NCI-H2227 treated with DMSO at 0.1 percent for 48 hours (cell line): ENCODE measurements around the gene ASCC3.
"Not testable (repeated sequence)": the region's sequence is repeated elsewhere in the genome, so short reads cannot be mapped to it uniquely, and the experiment has no call there.

Experiments used
- DNase-seq: peaks from one replicate; lab custom pipeline; 2025; lab: John Stamatoyannopoulos, UW

The ASCC3 gene

DNA sequence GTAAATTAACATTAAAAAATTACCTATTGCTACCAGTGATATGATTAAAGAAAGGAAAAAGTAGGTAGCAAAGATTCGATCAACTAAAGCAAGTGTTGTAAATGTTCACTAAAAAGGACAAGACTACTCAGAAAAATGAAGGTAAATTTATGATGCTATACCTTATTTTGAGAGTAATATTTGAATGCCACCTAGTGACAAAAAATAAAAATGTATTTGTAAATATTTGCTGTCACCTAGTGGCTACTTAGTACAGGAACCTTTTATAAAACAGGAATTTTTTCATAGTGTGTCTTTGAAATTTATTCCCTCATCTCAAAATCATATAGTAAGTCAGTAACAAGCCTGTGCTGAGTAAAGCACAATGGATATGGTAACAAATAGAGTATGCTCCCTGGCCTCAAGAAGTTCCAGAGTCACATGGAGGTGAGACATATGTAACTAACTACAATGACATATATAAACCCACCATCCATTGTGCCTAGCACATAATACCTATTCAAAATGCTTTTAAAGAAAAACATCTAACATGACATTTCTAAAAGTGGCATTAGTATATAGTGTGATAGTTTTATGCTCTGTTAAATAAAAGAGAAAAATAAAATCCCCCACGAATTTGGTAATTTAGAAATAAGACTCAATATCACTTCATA, 223.3 kb downstream of the ASCC3 start:
- peak; percentile 49 for DNase-seq

- not testable (repeated sequence) for DNase-seq
These were observed 240.0 kb downstream of the ASCC3 start for GRCh38 chr6:100641147-100641546.

DNA sequence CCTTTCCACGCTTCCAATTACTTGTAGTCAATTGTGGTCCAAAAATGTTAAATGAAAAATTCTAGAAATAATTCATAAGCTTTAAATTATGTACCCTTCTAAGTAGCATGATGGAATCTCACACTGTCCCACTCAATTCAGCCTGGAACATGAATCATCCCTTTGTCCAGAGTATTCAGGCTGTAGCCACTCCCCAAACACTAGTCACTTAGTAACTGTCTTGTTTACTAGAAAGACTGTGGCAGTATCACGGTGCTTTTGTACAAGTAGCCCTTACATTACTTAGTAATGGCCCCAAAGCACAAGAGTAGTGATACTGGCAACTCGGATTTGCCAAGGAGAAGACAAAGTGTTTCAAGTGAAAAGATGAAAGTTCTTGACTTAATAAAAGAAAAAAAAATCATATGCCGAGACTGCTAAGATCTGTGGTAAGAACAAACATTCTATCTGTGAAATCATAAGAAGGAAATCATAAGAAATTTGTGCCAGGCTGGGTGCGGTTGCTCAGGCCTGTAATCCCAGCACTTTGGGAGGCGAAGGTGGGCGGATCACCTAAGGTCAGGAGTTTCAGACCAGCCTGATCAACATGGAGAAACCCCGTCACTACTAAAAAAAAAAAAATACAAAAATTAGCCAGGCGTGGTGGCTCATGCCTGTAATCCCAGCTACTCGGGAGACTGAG, 247.9 kb downstream of the ASCC3 start:
- no peak for DNase-seq

DNA sequence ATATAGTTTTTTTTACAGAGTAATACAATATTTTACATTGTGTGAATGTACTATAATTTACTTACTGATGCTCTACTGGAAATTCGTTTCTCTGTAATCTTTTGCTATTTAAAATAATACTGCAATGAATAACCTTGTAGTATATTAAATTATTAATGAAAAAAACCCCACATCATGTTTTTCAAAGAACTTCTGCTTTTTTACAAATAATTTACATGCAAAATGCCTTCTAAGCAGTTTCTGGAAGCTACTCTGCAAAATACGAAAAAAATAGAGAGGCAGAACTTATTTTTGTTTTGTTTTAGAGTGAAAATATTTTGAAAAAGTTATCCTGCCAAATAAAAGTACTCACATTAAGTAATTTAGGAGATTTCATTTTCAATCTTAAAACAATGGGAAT, 250.6 kb downstream of the ASCC3 start:
- no peak for DNase-seq

GRCh38 chr6:100627911-100628758, 253.0 kb downstream of the ASCC3 start:
- DNase-seq: no peak

- DNase-seq: no peak
These were observed 254.4 kb downstream of the ASCC3 start for GRCh38 chr6:100626721-100627120.

DNA sequence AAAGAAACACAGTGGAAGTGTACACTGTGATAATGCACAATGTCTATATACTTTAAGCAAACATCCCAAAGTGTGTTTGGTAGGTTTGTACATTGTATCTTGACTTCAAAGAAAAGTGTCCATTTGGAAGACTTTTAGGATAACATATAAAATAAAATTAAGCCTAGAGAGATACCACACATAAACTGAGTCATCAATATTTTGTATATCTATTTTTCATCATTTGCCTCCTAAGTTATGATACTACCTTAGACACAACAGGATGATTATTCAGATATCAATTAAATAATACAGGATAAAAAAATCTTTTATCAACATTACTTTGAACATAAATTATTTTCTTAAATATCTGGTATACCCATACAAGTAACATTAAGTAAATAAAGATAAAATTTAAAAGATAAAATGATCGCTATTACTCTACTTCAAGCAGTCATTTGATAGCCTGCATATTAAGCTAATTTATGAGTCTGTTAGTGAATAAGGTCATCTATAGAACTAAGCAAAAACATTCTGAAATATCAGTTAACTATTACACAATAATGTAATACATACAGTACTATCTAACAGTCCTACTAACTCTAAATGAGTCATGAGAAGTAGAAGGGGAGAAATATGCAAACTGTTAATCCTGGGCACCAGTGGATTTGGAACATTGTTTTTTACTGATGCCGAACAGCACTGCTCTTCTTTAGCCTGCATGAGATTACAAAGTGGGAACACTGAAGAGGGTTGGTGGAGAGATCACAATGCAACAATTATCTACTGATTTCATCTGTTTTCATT, 258.0 kb downstream of the ASCC3 start:
- no peak for DNase-seq

- DNase-seq: no peak
These were observed 260.9 kb downstream of the ASCC3 start for GRCh38 chr6:100620085-100620840.

DNA sequence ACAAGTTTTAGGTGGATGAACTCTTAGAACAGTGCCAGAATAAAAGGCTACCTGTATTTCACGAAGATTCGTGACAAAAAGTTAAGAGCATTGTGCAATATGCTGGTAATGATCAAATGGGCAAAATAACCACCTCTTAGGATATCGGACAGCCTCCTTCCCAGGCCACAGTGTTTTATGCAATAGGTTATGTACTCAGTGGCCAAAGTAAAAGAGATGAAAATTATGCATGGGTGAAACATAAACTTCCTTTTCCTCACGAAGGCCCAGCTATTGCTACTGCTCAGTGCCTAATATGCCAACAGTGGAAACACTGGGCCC, 262.8 kb downstream of the ASCC3 start:
- no peak for DNase-seq

DNA sequence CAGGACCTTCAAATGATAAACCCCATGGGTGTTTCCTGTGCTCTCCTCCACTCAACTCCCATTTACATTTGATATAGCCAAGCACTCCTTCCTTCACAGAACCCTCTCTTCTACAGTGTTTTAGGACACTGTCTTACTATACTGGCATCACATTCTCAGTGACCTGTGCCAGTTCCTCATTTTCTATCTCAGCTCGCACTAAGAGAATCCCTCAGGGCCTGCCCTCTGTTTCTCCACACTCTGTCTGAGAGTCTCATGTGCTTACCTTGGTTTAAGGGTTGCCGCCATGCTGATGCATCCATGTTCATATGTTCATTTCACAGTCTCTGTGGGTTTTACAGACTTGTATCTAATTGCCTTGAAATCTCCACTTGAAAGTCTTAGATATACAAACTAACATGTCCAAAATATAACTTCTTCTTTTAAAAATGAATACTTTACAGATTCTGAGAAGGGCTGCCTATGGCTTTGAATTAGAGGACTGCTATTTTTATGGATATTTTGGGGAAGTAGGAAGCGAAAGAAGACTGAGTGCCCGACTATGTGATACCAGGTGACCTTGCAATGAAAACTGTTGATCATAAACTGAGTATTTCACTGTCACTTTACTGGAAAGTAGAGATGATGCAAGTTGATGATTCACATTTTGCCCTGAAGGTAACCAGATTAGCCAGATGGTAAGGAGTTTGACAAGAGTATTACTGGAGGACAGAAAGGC, 263.3 kb downstream of the ASCC3 start:
- DNase-seq: no peak

- DNase-seq: no peak
These were observed 266.2 kb downstream of the ASCC3 start for GRCh38 chr6:100614933-100615332.

DNA sequence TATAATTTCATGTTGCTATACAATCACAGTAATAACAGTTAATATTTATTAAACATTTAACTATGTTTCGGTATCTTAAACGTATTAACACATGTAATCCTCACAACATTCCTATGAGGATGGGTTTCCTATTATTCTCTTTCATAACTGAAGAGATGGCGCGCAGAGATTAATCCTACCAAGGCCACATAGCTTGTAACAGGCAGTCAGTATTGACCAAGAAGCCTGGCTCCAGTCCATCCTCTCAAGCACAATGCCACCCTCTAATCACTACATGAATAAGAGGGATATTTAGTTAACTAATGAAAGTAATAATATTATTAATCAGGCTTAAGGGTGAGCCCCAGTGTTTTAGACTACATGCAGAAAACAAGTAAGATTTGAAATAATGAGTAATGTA, 266.7 kb downstream of the ASCC3 start:
- no peak for DNase-seq

GRCh38 chr6:100613656-100614055, 267.5 kb downstream of the ASCC3 start:
- DNase-seq: no peak

GRCh38 chr6:100612094-100612493, 269.0 kb downstream of the ASCC3 start:
- DNase-seq: no peak

- DNase-seq: no peak
These were observed 281.9 kb downstream of the ASCC3 start for GRCh38 chr6:100599088-100599770.

GRCh38 chr6:100595456-100595855, 285.7 kb downstream of the ASCC3 start:
- DNase-seq: no peak

GRCh38 chr6:100593522-100593921, 287.6 kb downstream of the ASCC3 start:
- DNase-seq: peak; percentile 40

- DNase-seq: peak; percentile 86
These were observed 288.2 kb downstream of the ASCC3 start for GRCh38 chr6:100592929-100593328.

DNA sequence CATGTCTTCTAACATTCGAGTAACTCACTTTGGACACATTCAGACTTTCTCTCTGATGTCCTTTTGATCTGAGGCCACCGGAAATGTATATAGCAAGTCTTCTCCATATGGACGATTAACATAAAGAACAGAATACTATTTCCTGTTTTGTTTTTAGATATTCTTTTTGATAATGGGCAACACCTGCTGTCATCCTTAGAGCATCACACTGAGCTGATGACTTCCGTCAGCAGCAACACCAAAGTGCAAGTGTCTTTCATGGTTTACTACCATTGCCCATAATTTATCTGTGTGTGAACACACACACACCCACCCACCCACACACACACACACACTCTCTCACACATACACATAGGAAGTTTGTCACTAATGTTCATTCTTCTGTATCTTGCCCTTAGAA, 303.7 kb downstream of the ASCC3 start:
- DNase-seq: no peak

- no peak for DNase-seq
These were observed 305.2 kb downstream of the ASCC3 start for GRCh38 chr6:100575921-100576320.
